ENCODE results near the gene GSE1. TPM values are rescaled to one million over a fixed set of nuclear protein-coding genes. Genes with fewer than 3 reads are reported as not detected.

GSE1 gene
- total and polyA plus RNA-seq, 2 experiments from 2014 or later, result 32.4 to 135 TPM

GRCh38 chr16:85637808-85638647, 24.9 kb downstream of the GSE1 start (continued):
- no peak for TF ChIP-seq REST (IDR thresholded peaks at IDR 0.05; ENCODE audit: unreplicated experiment)
- TF ChIP-seq CTCF (conservative IDR thresholded peaks at IDR 0.05; ENCODE audit: low read depth in 2 of 2), result no peak
- TF ChIP-seq CREB1 (CRISPR knock-in tag; IDR thresholded peaks at IDR 0.05; ENCODE audit: low read depth), result no peak
- TF ChIP-seq EZH2phosphoT487 (IDR thresholded peaks at IDR 0.05; ENCODE audit: unreplicated experiment), result no peak
- TF ChIP-seq EZH2 (IDR thresholded peaks at IDR 0.05; ENCODE audit: low read depth, unreplicated experiment), result no peak
- no peak for TF ChIP-seq POLR2AphosphoS5 (IDR thresholded peaks at IDR 0.05; ENCODE audit: low read depth)
- no peak for TF ChIP-seq ZNF331 (CRISPR knock-in tag; IDR thresholded peaks at IDR 0.05; ENCODE audit: low read depth)

GRCh38 chr16:85638695-85639409, 25.7 kb downstream of the GSE1 start:
- no peaks in the 10 kb centered on the region for H3K36me3 ChIP-seq (ENCODE audit: insufficient read depth)
- H3K9me3 Mint-ChIP-seq, result no peaks in the 10 kb centered on the region
- H3F3A ChIP-seq (replicated peaks; ENCODE audit: low read depth), result no peaks in the 10 kb centered on the region
- H3K4me3 Mint-ChIP-seq, result no peak overlapping the region
- H3K27me3 Mint-ChIP-seq (ENCODE audit: insufficient read depth, low read depth, poor library complexity), result peaks cover 7% of the 10 kb centered on the region
- H3K27me3 ChIP-seq (ENCODE audit: insufficient read depth), result no peaks in the 10 kb centered on the region
- ATAC-seq (no peak), DNase-seq (ENCODE audit: low spot score) (no peak)
- H3K27ac ChIP-seq (ENCODE audit: low read depth), result 0 out of 2 replicates have a peak overlapping the region, but pooled peaks have one; percentile 45
- peaks cover 3% of the 10 kb centered on the region; the same call in 2 of the 3 replicates for H3K36me3 Mint-ChIP-seq (ENCODE audit: low read depth)
- H3K4me1 ChIP-seq (ENCODE audit: insufficient read depth), result 0 out of 2 replicates have a peak, but pooled peaks cover 4% of the 10 kb centered on the region
- peaks cover 12% of the 10 kb centered on the region for H3K4me1 Mint-ChIP-seq
- no peak overlapping the region for H3K27ac Mint-ChIP-seq
- H3K4me3 ChIP-seq, result no peak overlapping the region
- H4K20me1 ChIP-seq (replicated peaks; ENCODE audit: insufficient read depth), result peaks cover 24% of the 10 kb centered on the region
- peaks cover 96% of the 10 kb centered on the region for H3K79me2 ChIP-seq (replicated peaks; ENCODE audit: insufficient read depth)
- H3K9me2 ChIP-seq (ENCODE audit: insufficient read depth), result no peaks in the 10 kb centered on the region
- H2AFZ ChIP-seq, result no peak overlapping the region
- no peak overlapping the region for H3K4me2 ChIP-seq
- TF ChIP-seq JUNB (IDR thresholded peaks at IDR 0.05; ENCODE audit: unreplicated experiment) (no peak), NANOG (IDR thresholded peaks at IDR 0.05; ENCODE audit: borderline replicate concordance) (no peak), ETS1 (IDR thresholded peaks at IDR 0.05) (no peak), EZH2phosphoT487 (IDR thresholded peaks at IDR 0.05; ENCODE audit: unreplicated experiment) (no peak), EZH2 (IDR thresholded peaks at IDR 0.05; ENCODE audit: low read depth, unreplicated experiment) (no peak), REST (IDR thresholded peaks at IDR 0.05; ENCODE audit: unreplicated experiment) (no peak), CTCF (conservative IDR thresholded peaks at IDR 0.05; ENCODE audit: low read depth in 2 of 2) (no peak), STAT1 (IDR thresholded peaks at IDR 0.05; ENCODE audit: unreplicated experiment) (no peak), ZNF114 (CRISPR knock-in tag; IDR thresholded peaks at IDR 0.05) (no peak)
